ENCODE results near the gene CNGB1.
A peak's percentile ranks its signal among the peaks of the same experiment; 100 is the strongest.
"Not testable (repeated sequence)": the region's sequence is repeated elsewhere in the genome, so short reads cannot be mapped to it uniquely, and the experiment has no call there.

The CNGB1 gene

GRCh38 chr16:57882206-57882605 is 88.7 kb downstream of the CNGB1 start:
- H3K36me3 ChIP-seq (ENCODE audit: control insufficient read depth in 4 of 4, insufficient read depth in 4 of 4, low read length in 3 of 4): no peaks in the 10 kb centered on the region
- ChIA-PET CTCF (interaction anchor here (0.6 to 2.0 kb wide), 5 partner anchors 8 to 82 kb away, joined by 3 to 5 read pairs (median 3); no protein-coding TSS in a partner anchor), POLR2A (no interaction called here)
- peaks cover 0 to 6% (median 0%) of the 10 kb centered on the region in 4 experiments for H3K4me1 ChIP-seq (ENCODE audit: control extremely low read depth in 1 of 4, control insufficient read depth in 4 of 4, insufficient read depth in 4 of 4, low read length in 3 of 4)
- H3K9me3 ChIP-seq (ENCODE audit: control extremely low read depth in 1 of 5, control insufficient read depth in 4 of 5, insufficient read depth in 2 of 5, low read depth in 1 of 5, low read length in 4 of 5): no peaks in the 10 kb centered on the region
- WGBS (ENCODE audit: insufficient coverage): no CpG with 5 or more reads among the region's 2 CpGs
- H3K27ac ChIP-seq (ENCODE audit: insufficient read depth in 1 of 2, low read depth in 1 of 2, low read length in 2 of 2, poor library complexity in 1 of 2, severe bottlenecking in 2 of 2): no peak overlapping the region
- DNase-seq: no peak
- no peak overlapping the region for H3K4me3 ChIP-seq (ENCODE audit: control insufficient read depth in 1 of 7, extremely low read depth in 1 of 7, insufficient read depth in 4 of 7, low read depth in 2 of 7, low read length in 6 of 7)
- H3K27me3 ChIP-seq (replicated peaks in 2 of 5; ENCODE audit: control insufficient read depth in 4 of 5, insufficient read depth in 5 of 5, low read length in 4 of 5): peaks cover 7 to 44% (median 9%) of the 10 kb centered on the region in 5 experiments

DNA sequence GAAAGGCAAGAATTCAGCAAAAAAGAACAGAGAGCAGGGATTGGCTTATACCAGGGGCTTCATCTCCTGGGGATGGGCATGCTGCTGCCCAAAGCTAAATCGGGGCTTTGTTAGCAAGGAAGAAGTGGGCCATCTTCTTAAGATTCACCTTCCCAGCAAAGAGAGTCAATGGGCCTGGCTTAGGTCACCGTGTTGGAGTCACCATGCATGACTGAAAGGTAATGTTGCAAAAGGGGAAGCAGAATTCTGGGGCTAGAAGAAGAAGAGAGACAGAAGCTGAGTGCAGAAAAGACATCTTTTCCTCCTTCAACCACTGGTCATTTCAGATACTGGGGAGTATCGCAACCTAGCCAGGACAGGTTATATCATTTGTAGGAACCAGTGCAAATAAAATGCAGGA is 92.3 kb downstream of the CNGB1 start:
- POLR2A ChIA-PET: no interaction called here
- H3K27ac ChIP-seq (ENCODE audit: insufficient read depth in 1 of 2, low read depth in 1 of 2, low read length in 2 of 2, poor library complexity in 1 of 2, severe bottlenecking in 2 of 2): no peak overlapping the region
- H3K4me1 ChIP-seq (ENCODE audit: control extremely low read depth in 1 of 4, control insufficient read depth in 4 of 4, insufficient read depth in 4 of 4, low read length in 3 of 4): no peaks in the 10 kb centered on the region
- no peak overlapping the region for H3K4me3 ChIP-seq (ENCODE audit: control insufficient read depth in 1 of 7, extremely low read depth in 1 of 7, insufficient read depth in 4 of 7, low read depth in 2 of 7, low read length in 6 of 7)
- WGBS (ENCODE audit: insufficient coverage): 74% methylated on average over 3 of the region's 3 CpGs
- H3K36me3 ChIP-seq (ENCODE audit: control insufficient read depth in 4 of 4, insufficient read depth in 4 of 4, low read length in 3 of 4): no peaks in the 10 kb centered on the region
- no peaks in the 10 kb centered on the region for H3K9me3 ChIP-seq (ENCODE audit: control extremely low read depth in 1 of 5, control insufficient read depth in 4 of 5, insufficient read depth in 2 of 5, low read depth in 1 of 5, low read length in 4 of 5)
- CTCF ChIA-PET: interaction anchor here (0.8 to 1.9 kb wide), 7 partner anchors 11 to 128 kb away, joined by 3 to 7 read pairs (median 3); no protein-coding TSS in a partner anchor
- DNase-seq: peak in 1 of 3 donors; percentile 14
- peaks cover 3 to 25% (median 9%) of the 10 kb centered on the region in 5 experiments for H3K27me3 ChIP-seq (replicated peaks in 2 of 5; ENCODE audit: control insufficient read depth in 4 of 5, insufficient read depth in 5 of 5, low read length in 4 of 5)

DNA sequence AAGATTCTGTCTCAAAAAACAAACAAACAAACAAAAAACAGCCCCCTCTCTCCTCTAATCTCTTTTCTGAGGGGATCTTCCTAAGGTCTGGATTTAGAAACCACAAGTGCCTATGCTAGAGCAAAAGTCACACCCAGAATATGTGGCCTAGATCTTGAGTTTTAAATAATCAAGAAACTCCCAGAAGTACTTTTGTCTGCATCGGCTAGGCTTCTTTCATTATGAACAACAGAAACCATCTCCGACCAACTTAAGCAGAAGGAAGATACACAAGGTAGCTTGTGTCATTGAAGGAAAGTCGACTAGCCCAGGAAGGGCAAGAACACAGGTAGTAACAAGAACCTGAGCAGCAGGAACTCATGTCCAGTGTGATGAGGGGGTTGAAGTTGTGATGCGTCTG is 94.7 kb downstream of the CNGB1 start:
- no peaks in the 10 kb centered on the region for H3K4me1 ChIP-seq (ENCODE audit: control extremely low read depth in 1 of 4, control insufficient read depth in 4 of 4, insufficient read depth in 4 of 4, low read length in 3 of 4)
- no peaks in the 10 kb centered on the region for H3K36me3 ChIP-seq (ENCODE audit: control insufficient read depth in 4 of 4, insufficient read depth in 4 of 4, low read length in 3 of 4)
- H3K27ac ChIP-seq (ENCODE audit: insufficient read depth in 1 of 2, low read depth in 1 of 2, low read length in 2 of 2, poor library complexity in 1 of 2, severe bottlenecking in 2 of 2): no peak overlapping the region
- no peak overlapping the region for H3K4me3 ChIP-seq (ENCODE audit: control insufficient read depth in 1 of 7, extremely low read depth in 1 of 7, insufficient read depth in 4 of 7, low read depth in 2 of 7, low read length in 6 of 7)
- ChIA-PET POLR2A (no interaction called here), CTCF (interaction anchor here (0.6 kb wide), 1 partner anchor 15 kb away, joined by 3 read pairs; no protein-coding TSS in a partner anchor)
- H3K9me3 ChIP-seq (ENCODE audit: control extremely low read depth in 1 of 5, control insufficient read depth in 4 of 5, insufficient read depth in 2 of 5, low read depth in 1 of 5, low read length in 4 of 5): no peaks in the 10 kb centered on the region
- peaks cover 0 to 8% (median 1%) of the 10 kb centered on the region in 5 experiments for H3K27me3 ChIP-seq (replicated peaks in 2 of 5; ENCODE audit: control insufficient read depth in 4 of 5, insufficient read depth in 5 of 5, low read length in 4 of 5)
- DNase-seq: no peak
- 100% methylated on average over 1 of the region's 4 CpGs for WGBS (ENCODE audit: insufficient coverage)

- Histone ChIP-seq H3K4me3 (ENCODE audit: control insufficient read depth in 1 of 7, extremely low read depth in 1 of 7, insufficient read depth in 4 of 7, low read depth in 2 of 7, low read length in 6 of 7) (no peak overlapping the region), H3K9me3 (ENCODE audit: control extremely low read depth in 1 of 5, control insufficient read depth in 4 of 5, insufficient read depth in 2 of 5, low read depth in 1 of 5, low read length in 4 of 5) (no peaks in the 10 kb centered on the region), H3K36me3 (ENCODE audit: control insufficient read depth in 4 of 4, insufficient read depth in 4 of 4, low read length in 3 of 4) (no peaks in the 10 kb centered on the region), H3K27me3 (replicated peaks in 2 of 5; ENCODE audit: control insufficient read depth in 4 of 5, insufficient read depth in 5 of 5, low read length in 4 of 5) (peaks cover 0 to 8% (median 0%) of the 10 kb centered on the region in 5 experiments), H3K4me1 (ENCODE audit: control extremely low read depth in 1 of 4, control insufficient read depth in 4 of 4, insufficient read depth in 4 of 4, low read length in 3 of 4) (no peaks in the 10 kb centered on the region), H3K27ac (ENCODE audit: insufficient read depth in 1 of 2, low read depth in 1 of 2, low read length in 2 of 2, poor library complexity in 1 of 2, severe bottlenecking in 2 of 2) (no peak overlapping the region)
- no peak for DNase-seq
- WGBS (ENCODE audit: insufficient coverage): 96% methylated on average over 5 of the region's 5 CpGs
- POLR2A ChIA-PET: no interaction called here
- CTCF ChIA-PET: no interaction called here
These were observed 95.6 kb downstream of the CNGB1 start for GRCh38 chr16:57875347-57875746.

DNA sequence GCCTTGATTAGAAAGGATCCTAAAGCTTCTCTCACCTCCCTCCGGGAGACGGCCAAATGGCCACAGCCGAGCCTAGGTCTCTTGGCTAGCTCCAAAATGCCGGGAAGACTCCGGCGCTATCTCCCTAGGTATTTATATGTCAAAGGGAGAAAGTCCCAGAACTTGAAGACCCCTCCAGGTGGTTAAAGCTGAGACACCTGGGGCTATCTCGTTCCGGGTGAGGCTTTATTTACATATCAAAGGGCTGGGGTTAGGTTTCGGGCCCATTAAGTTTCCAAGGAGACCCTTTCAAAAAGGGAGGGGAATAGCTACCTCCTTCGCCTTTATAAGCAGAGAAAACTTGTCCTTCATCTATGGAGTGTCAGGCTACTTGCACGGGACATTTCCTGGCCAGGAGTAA is 97.7 kb downstream of the CNGB1 start:
- 43% methylated on average over 8 of the region's 11 CpGs for WGBS (ENCODE audit: insufficient coverage)
- no peaks in the 10 kb centered on the region for H3K36me3 ChIP-seq (ENCODE audit: control insufficient read depth in 4 of 4, insufficient read depth in 4 of 4, low read length in 3 of 4)
- no peaks in the 10 kb centered on the region for H3K4me1 ChIP-seq (ENCODE audit: control extremely low read depth in 1 of 4, control insufficient read depth in 4 of 4, insufficient read depth in 4 of 4, low read length in 3 of 4)
- peaks cover 0 to 8% (median 0%) of the 10 kb centered on the region in 5 experiments for H3K27me3 ChIP-seq (replicated peaks in 2 of 5; ENCODE audit: control insufficient read depth in 4 of 5, insufficient read depth in 5 of 5, low read length in 4 of 5)
- DNase-seq: no peak
- no peak overlapping the region for H3K4me3 ChIP-seq (ENCODE audit: control insufficient read depth in 1 of 7, extremely low read depth in 1 of 7, insufficient read depth in 4 of 7, low read depth in 2 of 7, low read length in 6 of 7)
- H3K9me3 ChIP-seq (ENCODE audit: control extremely low read depth in 1 of 5, control insufficient read depth in 4 of 5, insufficient read depth in 2 of 5, low read depth in 1 of 5, low read length in 4 of 5): no peaks in the 10 kb centered on the region
- no peak overlapping the region for H3K27ac ChIP-seq (ENCODE audit: insufficient read depth in 1 of 2, low read depth in 1 of 2, low read length in 2 of 2, poor library complexity in 1 of 2, severe bottlenecking in 2 of 2)
- POLR2A ChIA-PET: interaction anchor here (0.6 kb wide), 1 partner anchor 29 kb away, joined by 11 read pairs; no protein-coding TSS in a partner anchor
- CTCF ChIA-PET: interaction anchor here (1.5 kb wide), 1 partner anchor 19 kb away, joined by 5 read pairs; no protein-coding TSS in a partner anchor

DNA sequence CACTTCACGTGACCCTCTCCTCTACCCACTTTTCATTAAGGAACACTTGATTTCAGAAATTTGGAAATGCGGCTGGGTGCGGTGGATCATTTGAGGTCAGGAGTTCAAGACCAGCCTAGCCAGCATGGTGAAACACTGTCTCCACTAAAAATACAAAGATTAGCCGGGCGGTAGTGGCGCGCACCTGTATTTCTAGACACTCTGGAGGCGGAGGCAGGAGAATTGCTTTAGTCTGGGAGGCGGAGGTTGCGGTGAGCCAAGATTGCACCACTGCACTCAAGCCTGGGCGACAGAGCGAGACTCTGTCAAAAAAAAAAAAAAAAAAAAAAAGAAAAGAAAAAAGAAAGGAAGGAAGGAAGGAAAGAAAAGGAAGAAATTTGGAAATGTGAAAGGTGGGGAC is 98.2 kb downstream of the CNGB1 start:
- CTCF ChIA-PET: interaction anchor here (1.5 kb wide), 1 partner anchor 20 kb away, joined by 5 read pairs; no protein-coding TSS in a partner anchor
- POLR2A ChIA-PET: interaction anchor here (0.6 kb wide), 1 partner anchor 29 kb away, joined by 11 read pairs; no protein-coding TSS in a partner anchor

DNA sequence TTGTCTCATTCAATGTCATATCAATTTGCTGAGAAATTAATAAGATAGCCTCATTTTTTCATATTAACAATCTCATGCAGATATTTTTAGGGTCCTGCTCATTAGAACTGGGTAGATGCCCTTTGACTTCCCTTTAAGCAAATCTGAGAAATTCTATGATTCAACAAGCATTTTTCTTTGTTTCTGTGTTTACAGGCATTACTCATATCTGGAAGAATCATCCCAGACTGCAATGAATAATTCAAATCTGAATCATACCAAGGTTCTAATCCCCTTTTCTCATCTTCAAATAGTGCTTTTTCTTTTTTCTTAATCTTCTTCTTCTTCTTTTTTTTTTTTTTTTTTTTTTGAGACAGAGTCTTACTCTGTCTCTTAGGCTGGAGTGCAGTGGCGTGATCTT is 99.5 kb downstream of the CNGB1 start:
- CTCF ChIA-PET: interaction anchor here (1.2 to 1.7 kb wide), 3 partner anchors 9 to 114 kb away, joined by 3 to 8 read pairs (median 4); no protein-coding TSS in a partner anchor
- Histone ChIP-seq H3K4me3 (ENCODE audit: control insufficient read depth in 1 of 7, extremely low read depth in 1 of 7, insufficient read depth in 4 of 7, low read depth in 2 of 7, low read length in 6 of 7) (no peak overlapping the region), H3K27me3 (replicated peaks in 2 of 5; ENCODE audit: control insufficient read depth in 4 of 5, insufficient read depth in 5 of 5, low read length in 4 of 5) (peaks cover 0 to 8% (median 0%) of the 10 kb centered on the region in 5 experiments), H3K27ac (ENCODE audit: insufficient read depth in 1 of 2, low read depth in 1 of 2, low read length in 2 of 2, poor library complexity in 1 of 2, severe bottlenecking in 2 of 2) (no peak overlapping the region), H3K4me1 (ENCODE audit: control extremely low read depth in 1 of 4, control insufficient read depth in 4 of 4, insufficient read depth in 4 of 4, low read length in 3 of 4) (no peaks in the 10 kb centered on the region), H3K9me3 (ENCODE audit: control extremely low read depth in 1 of 5, control insufficient read depth in 4 of 5, insufficient read depth in 2 of 5, low read depth in 1 of 5, low read length in 4 of 5) (no peaks in the 10 kb centered on the region), H3K36me3 (ENCODE audit: control insufficient read depth in 4 of 4, insufficient read depth in 4 of 4, low read length in 3 of 4) (no peaks in the 10 kb centered on the region)
- DNase-seq: no peak
- POLR2A ChIA-PET: no interaction called here
- 100% methylated on average over 1 of the region's 1 CpG for WGBS (ENCODE audit: insufficient coverage)

More for the DNA sequence above, 98.2 kb downstream of the CNGB1 start:
- WGBS (ENCODE audit: insufficient coverage): 99% methylated on average over 10 of the region's 12 CpGs
- H3K4me3 ChIP-seq (ENCODE audit: control insufficient read depth in 1 of 7, extremely low read depth in 1 of 7, insufficient read depth in 4 of 7, low read depth in 2 of 7, low read length in 6 of 7); H3K9me3 ChIP-seq (ENCODE audit: control extremely low read depth in 1 of 5, control insufficient read depth in 4 of 5, insufficient read depth in 2 of 5, low read depth in 1 of 5, low read length in 4 of 5); H3K4me1 ChIP-seq (ENCODE audit: control extremely low read depth in 1 of 4, control insufficient read depth in 4 of 4, insufficient read depth in 4 of 4, low read length in 3 of 4); H3K27ac ChIP-seq (ENCODE audit: insufficient read depth in 1 of 2, low read depth in 1 of 2, low read length in 2 of 2, poor library complexity in 1 of 2, severe bottlenecking in 2 of 2); H3K27me3 ChIP-seq (replicated peaks in 2 of 5; ENCODE audit: control insufficient read depth in 4 of 5, insufficient read depth in 5 of 5, low read length in 4 of 5); H3K36me3 ChIP-seq (ENCODE audit: control insufficient read depth in 4 of 4, insufficient read depth in 4 of 4, low read length in 3 of 4); DNase-seq: not testable (repeated sequence)
